NCI-H460 (cell line): ENCODE measurements around the gene RANBP17. TPM values are rescaled to one million over a fixed set of nuclear protein-coding genes. Genes with fewer than 3 reads are reported as not detected.
A peak's percentile ranks its signal among the peaks of the same experiment; 100 is the strongest.
"Not testable (repeated sequence)": the region's sequence is repeated elsewhere in the genome, so short reads cannot be mapped to it uniquely, and the experiment has no call there.

Experiments used
- DNase-seq: peaks from one replicate; pipeline ENCODE4 v3.0.0-alpha.2; 2016; ENCODE audit warnings: low read depth; ENCODE audit errors: extremely low read depth
- total RNA-seq: library from RNA; depleted of rRNA; stranded (reverse); fragments of >200 nt; shearing (Covaris generic); gene quantifications from 2 replicates; pipeline ENCODE4 v1.2.3, GENCODE V29; 2014

Gene RANBP17
- total RNA-seq, 1 experiment from 2014 or later = 11.9 TPM

- DNase-seq = no peak
Observed at GRCh38 chr5:170937914-170938313, 76.1 kb downstream of the RANBP17 start.

- DNase-seq = no peak
Observed at GRCh38 chr5:170939178-170939577, 77.4 kb downstream of the RANBP17 start.

- no peak for DNase-seq
Observed at GRCh38 chr5:170941788-170942187, 80.0 kb downstream of the RANBP17 start.

GRCh38 chr5:170945275-170945674 lies 83.5 kb downstream of the RANBP17 start:
- DNase-seq = no peak

GRCh38 chr5:170960567-170960966 lies 98.7 kb downstream of the RANBP17 start:
- DNase-seq = no peak

GRCh38 chr5:170963521-170963920 lies 101.7 kb downstream of the RANBP17 start:
- no peak for DNase-seq

- no peak for DNase-seq
Observed at GRCh38 chr5:170974461-170974860, 112.6 kb downstream of the RANBP17 start.

- not testable (repeated sequence) for DNase-seq
Observed at GRCh38 chr5:170980261-170980660, 118.4 kb downstream of the RANBP17 start.

- DNase-seq = no peak
Observed at GRCh38 chr5:170985486-170985885, 123.7 kb downstream of the RANBP17 start.

GRCh38 chr5:170986598-170986997 lies 124.8 kb downstream of the RANBP17 start:
- peak; percentile 3 for DNase-seq

GRCh38 chr5:170993476-170993875 lies 131.7 kb downstream of the RANBP17 start:
- no peak for DNase-seq

- DNase-seq = no peak
Observed at GRCh38 chr5:171010086-171010485, 148.3 kb downstream of the RANBP17 start.

GRCh38 chr5:171010816-171011215 lies 149.0 kb downstream of the RANBP17 start:
- DNase-seq = no peak

GRCh38 chr5:171023508-171023907 lies 161.7 kb downstream of the RANBP17 start:
- no peak for DNase-seq

GRCh38 chr5:171024084-171024483 lies 162.3 kb downstream of the RANBP17 start:
- no peak for DNase-seq

GRCh38 chr5:171029401-171029800 lies 167.6 kb downstream of the RANBP17 start:
- no peak for DNase-seq

GRCh38 chr5:171031977-171032376 lies 170.2 kb downstream of the RANBP17 start:
- no peak for DNase-seq

- DNase-seq = no peak
Observed at GRCh38 chr5:171032435-171032973, 170.7 kb downstream of the RANBP17 start.

- DNase-seq = not testable (repeated sequence)
Observed at GRCh38 chr5:171041893-171042292, 180.1 kb downstream of the RANBP17 start.

GRCh38 chr5:171050916-171051315 lies 189.1 kb downstream of the RANBP17 start:
- no peak for DNase-seq

- DNase-seq = no peak
Observed at GRCh38 chr5:171055875-171056454, 194.1 kb downstream of the RANBP17 start.

- no peak for DNase-seq
Observed at GRCh38 chr5:171067540-171068130, 205.8 kb downstream of the RANBP17 start.
